GM12878 (cell line): ENCODE data around the gene SLC12A7. TPM values are rescaled to one million over a fixed set of nuclear protein-coding genes. Genes with fewer than 3 reads are reported as not detected.

Experiments used
- ATAC-seq: fragments of 200-7000 bp; cut with Tn5 transposase; 3 replicates; pipeline ENCODE4 v1.9.1; 2020; ENCODE audit warnings: mild to moderate bottlenecking, moderate library complexity
- BruUV-seq: library from RNA; stranded (reverse); fragments of 400-500 nt; replicated peaks from 2 replicates; lab custom pipeline; 2021; lab: Mats Ljungman, UMichigan
- CTCF ChIA-PET: fragments of 300-600 bp; sonication (Branson Sonifier 250); formaldehyde crosslinking; extraction: SDS; loops from one replicate; lab custom pipeline; 2021; ENCODE audit warnings: inconsistent platforms; lab: Yijun Ruan, JAX
- POLR2A ChIA-PET: fragments of 350-600 bp; formaldehyde crosslinking; extraction: SDS; loops from one replicate; lab custom pipeline; 2021; ENCODE audit warnings: inconsistent platforms; lab: Charles Lee
- RAD21 ChIA-PET: fragments of 300-600 bp; sonication (Branson Sonifier 250); formaldehyde crosslinking; loops from one replicate; lab custom pipeline; 2023; ENCODE audit warnings: antibody characterized with exemption; ENCODE audit not compliant: unreplicated experiment; lab: Charles Lee
- SMC1A ChIA-PET: fragments of 300-600 bp; sonication (Branson Sonifier 250); formaldehyde crosslinking; loops from one replicate; lab custom pipeline; 2023; ENCODE audit not compliant: unreplicated experiment, uncharacterized antibody; lab: Charles Lee
- DNase-seq: peaks from one replicate; pipeline ENCODE4 v3.0.0-alpha.2; 2011; ENCODE audit warnings: low read depth, low spot score
- FAIRE-seq: peaks from 3 replicates; lab custom pipeline; 2011; peaks lifted over from hg19 to GRCh38; lab: Jason Lieb, UNC
- H2AFZ ChIP-seq: 2 replicates; pipeline ENCODE4 v1.6.0; 2011; ENCODE audit warnings: low read depth, low read length, control low read depth; ENCODE audit not compliant: control insufficient read depth
- H3K27ac ChIP-seq: 2 replicates; pipeline ENCODE4 v1.5.1; 2011; ENCODE audit warnings: control low read depth; ENCODE audit not compliant: control insufficient read depth, insufficient read depth
- H3K27me3 ChIP-seq, 2 experiments: replicated peaks in 1 of 2; 2 replicates each; pipeline versions ENCODE4 v1.6.0 to v1.6.1; 2011; ENCODE audit warnings: low read length in 1 of 2; ENCODE audit not compliant: control insufficient read depth in 2 of 2, insufficient read depth in 2 of 2
- H3K36me3 ChIP-seq, 2 experiments: 2 replicates each; pipeline ENCODE4 v1.5.1; 2011; ENCODE audit warnings: low read length in 1 of 2; ENCODE audit not compliant: control insufficient read depth in 2 of 2, insufficient read depth in 2 of 2
- H3K4me1 ChIP-seq: 2 replicates; pipeline ENCODE4 v1.6.1; 2011; ENCODE audit warnings: mild to moderate bottlenecking, low read length, moderate library complexity, mixed read lengths; ENCODE audit not compliant: control insufficient read depth, insufficient read depth
- H3K4me2 ChIP-seq: 2 replicates; pipeline ENCODE4 v1.6.0; 2011; ENCODE audit warnings: control low read depth; ENCODE audit not compliant: control insufficient read depth, insufficient read depth
- H3K4me3 ChIP-seq: fragments of 200-600 bp; sonication (generic); 2 replicates; pipeline ENCODE4 v1.5.1; 2016
- H3K79me2 ChIP-seq: 2 replicates; pipeline ENCODE4 v1.6.0; 2011; ENCODE audit warnings: low read length; ENCODE audit not compliant: control insufficient read depth, insufficient read depth
- H3K9ac ChIP-seq: 2 replicates; pipeline ENCODE4 v1.8.0; 2011; ENCODE audit warnings: low read length, control low read depth, mixed read lengths; ENCODE audit not compliant: control insufficient read depth, insufficient read depth
- H3K9me3 ChIP-seq: replicated peaks from 3 replicates; pipeline ENCODE4 v1.5.1; 2011; ENCODE audit warnings: mild to moderate bottlenecking, low read length; ENCODE audit not compliant: control insufficient read depth, insufficient read depth
- H4K20me1 ChIP-seq: 2 replicates; pipeline ENCODE4 v1.6.0; 2011; ENCODE audit not compliant: control insufficient read depth, insufficient read depth
- GABPA ChIP-seq: IDR thresholded peaks from 2 replicates; pipeline ENCODE4 v1.6.1; 2014; ENCODE audit warnings: antibody characterized with exemption, low read depth, mild to moderate bottlenecking, inconsistent platforms
- SP1 ChIP-seq: IDR thresholded peaks from one replicate; pipeline ENCODE4 v1.6.1; 2011; ENCODE audit warnings: low read depth, low read length
- TCF3 ChIP-seq: IDR thresholded peaks from 2 replicates; pipeline ENCODE4 v1.6.1; 2012; ENCODE audit warnings: low read depth, mild to moderate bottlenecking, low read length, borderline replicate concordance; ENCODE audit not compliant: insufficient read depth
- ZBTB40 ChIP-seq: fragments of 450-650 bp; IDR thresholded peaks from 2 replicates; pipeline ENCODE4 v1.6.1; 2016; ENCODE audit warnings: mild to moderate bottlenecking, moderate library complexity, borderline replicate concordance
- WGBS: methylation state at CpG from one replicate; pipeline ENCODE4 v1.1.6; 2016; ENCODE audit warnings: low lambda C conversion rate; ENCODE audit not compliant: insufficient replicate concordance, insufficient coverage; ENCODE audit errors: missing lambda C conversion rate; 5-methylcytosine and 5-hydroxymethylcytosine counted together
- in situ Hi-C: fragments of 300-500 bp; cut with MboI; formaldehyde crosslinking; loops from 9 replicates; pipeline ENCODE4 v1.14.3; 2018; ENCODE audit warnings: mixed read lengths
- intact Hi-C: fragments of 100-400 bp; cut with micrococcal nuclease; formaldehyde crosslinking; loops from one replicate; pipeline ENCODE4 v1.14.2; 2022; ENCODE audit not compliant: unreplicated experiment
- polyA plus RNA-seq, 11 experiments: library from polyadenylated mRNA; depleted of rRNA in 4 of 11; unstranded in 6 of 11; stranded (reverse) in 5 of 11; fragments of >200 nt; fragmentation: Nextera tagmentation in 4 of 11; fragmentation: Illumina TruSeq in 1 of 11; extraction: Ambion mirVana in 4 of 11; extraction: Trizol in 1 of 11; gene quantifications; 1 replicate in 1 of 11; 2 replicates in 10 of 11; pipeline versions ENCODE4 v1.2.1 to v1.2.3, GENCODE V29; 2011 to 2016; ENCODE audit warnings: inconsistent platforms in 2 of 11, missing spikeins in 2 of 11, low read depth in 1 of 11
- total RNA-seq, 4 experiments: library from RNA; depleted of rRNA in 3 of 4; stranded (reverse); fragments of >200 nt in 3 of 4; fragmentation: Illumina TruSeq in 1 of 4; extraction: Trizol in 1 of 4; gene quantifications; 2 replicates each; pipeline versions ENCODE4 v1.2.1 to v1.2.3, GENCODE V29; 2013 to 2021
- TF ChIP-seq, protein P1 (sequence below): IDR thresholded peaks from 2 replicates; pipeline ENCODE4 v1.6.1; 2011; ENCODE audit warnings: borderline replicate concordance, low read depth, mild to moderate bottlenecking, moderate library complexity, low read length; ENCODE audit not compliant: insufficient read depth, poor library complexity, severe bottlenecking

Gene SLC12A7
- total and polyA plus RNA-seq, 10 of the 15 experiments (the other 5 are each of a cell fraction or from before 2014, with no cell fraction given), result 0.10 to 10.0 (median 2.9) TPM

DNA sequence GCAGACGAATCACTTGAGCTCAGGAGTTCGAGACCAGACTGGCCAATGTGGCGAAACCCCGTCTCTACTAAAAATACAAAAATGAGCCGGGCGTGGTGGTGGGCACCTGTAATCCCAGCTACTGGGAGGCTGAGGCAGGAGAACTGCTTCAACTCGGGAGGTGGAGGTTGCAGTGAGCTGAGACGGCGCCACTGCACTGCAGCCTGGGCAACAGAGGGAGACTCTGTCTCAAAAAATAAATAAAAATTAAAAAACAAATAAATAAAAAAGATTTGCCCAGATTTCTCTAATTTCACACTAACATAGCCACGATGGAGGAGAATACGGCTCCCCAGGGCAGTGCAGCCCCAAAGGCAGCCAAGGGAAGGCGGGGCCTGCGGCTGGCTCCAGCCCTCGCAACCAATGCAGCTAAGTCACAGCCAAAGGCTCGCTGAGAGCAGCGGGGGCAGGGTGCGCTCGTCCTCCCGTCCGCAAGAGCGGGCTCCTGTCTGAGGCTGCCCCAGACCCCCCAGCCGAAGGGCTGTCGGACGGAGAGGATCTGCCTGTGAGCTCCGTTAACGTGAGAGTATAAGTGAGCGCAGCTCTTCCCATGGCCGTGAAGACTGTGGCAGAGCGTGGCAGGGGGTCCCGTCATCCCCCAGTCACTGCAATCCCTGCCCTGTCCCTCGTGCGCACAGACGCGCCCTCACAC is 43.5 kb downstream of the SLC12A7 start:
- H3K9me3 ChIP-seq, result no peaks in the 10 kb centered on the region
- WGBS, result 60% methylated on average over 31 of the region's 34 CpGs
- no peaks in the 10 kb centered on the region for H3K27me3 ChIP-seq
- H3K27ac ChIP-seq, result no peak overlapping the region
- CTCF ChIA-PET, result no interaction called here
- no peaks in the 10 kb centered on the region for H4K20me1 ChIP-seq
- FAIRE-seq (no peak), ATAC-seq (no peak), DNase-seq (no peak)
- H3K4me1 ChIP-seq, result no peaks in the 10 kb centered on the region
- no peak for TF ChIP-seq SP1
- no peak for TF ChIP-seq GABPA
- no peak for TF ChIP-seq TCF3
- TF ChIP-seq ZBTB40, result no peak
- TF ChIP-seq, protein P1, sequence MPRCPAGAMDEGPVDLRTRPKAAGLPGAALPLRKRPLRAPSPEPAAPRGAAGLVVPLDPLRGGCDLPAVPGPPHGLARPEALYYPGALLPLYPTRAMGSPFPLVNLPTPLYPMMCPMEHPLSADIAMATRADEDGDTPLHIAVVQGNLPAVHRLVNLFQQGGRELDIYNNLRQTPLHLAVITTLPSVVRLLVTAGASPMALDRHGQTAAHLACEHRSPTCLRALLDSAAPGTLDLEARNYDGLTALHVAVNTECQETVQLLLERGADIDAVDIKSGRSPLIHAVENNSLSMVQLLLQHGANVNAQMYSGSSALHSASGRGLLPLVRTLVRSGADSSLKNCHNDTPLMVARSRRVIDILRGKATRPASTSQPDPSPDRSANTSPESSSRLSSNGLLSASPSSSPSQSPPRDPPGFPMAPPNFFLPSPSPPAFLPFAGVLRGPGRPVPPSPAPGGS, result no peak
- no TSS peak for BruUV-seq
- H3K36me3 ChIP-seq, result no peaks in the 10 kb centered on the region; a peak in 1 of 4 replicates
- in situ Hi-C loops (no loop called here), intact Hi-C loops (no loop called here)
- RAD21 ChIA-PET, result no interaction called here
- H3K79me2 ChIP-seq, result no peaks in the 10 kb centered on the region
- POLR2A ChIA-PET, result no interaction called here
- H3K9ac ChIP-seq, result no peak overlapping the region
- H3K4me2 ChIP-seq, result no peak overlapping the region
- SMC1A ChIA-PET, result no interaction called here
- H2AFZ ChIP-seq, result no peak overlapping the region
- no peak overlapping the region for H3K4me3 ChIP-seq
